ENCODE measurements around the gene ADARB1. TPM values are rescaled to one million over a fixed set of nuclear protein-coding genes. Genes with fewer than 3 reads are reported as not detected.

Gene ADARB1
- total and polyA plus RNA-seq, 8 donors, result 23.8 to 53.4 (median 30.2) TPM

GRCh38 chr21:45253633-45254459 is 179.5 kb downstream of the ADARB1 start:
- no peak overlapping the region for H3K27ac ChIP-seq
- no peaks in the 10 kb centered on the region for H3K36me3 ChIP-seq
- intact Hi-C loops (cut with DNase I), result no loop called here
- no peaks in the 10 kb centered on the region for H3K4me1 ChIP-seq
- H3K9me3 ChIP-seq, result no peaks in the 10 kb centered on the region
- no peak for TF ChIP-seq CTCF (IDR thresholded peaks at IDR 0.05)
- no peak overlapping the region for H3K4me3 ChIP-seq
- ATAC-seq, result no peak
- no peak for DNase-seq
- peaks cover 0 to 55% of the 10 kb centered on the region in 2 donors for H3K27me3 ChIP-seq

DNA sequence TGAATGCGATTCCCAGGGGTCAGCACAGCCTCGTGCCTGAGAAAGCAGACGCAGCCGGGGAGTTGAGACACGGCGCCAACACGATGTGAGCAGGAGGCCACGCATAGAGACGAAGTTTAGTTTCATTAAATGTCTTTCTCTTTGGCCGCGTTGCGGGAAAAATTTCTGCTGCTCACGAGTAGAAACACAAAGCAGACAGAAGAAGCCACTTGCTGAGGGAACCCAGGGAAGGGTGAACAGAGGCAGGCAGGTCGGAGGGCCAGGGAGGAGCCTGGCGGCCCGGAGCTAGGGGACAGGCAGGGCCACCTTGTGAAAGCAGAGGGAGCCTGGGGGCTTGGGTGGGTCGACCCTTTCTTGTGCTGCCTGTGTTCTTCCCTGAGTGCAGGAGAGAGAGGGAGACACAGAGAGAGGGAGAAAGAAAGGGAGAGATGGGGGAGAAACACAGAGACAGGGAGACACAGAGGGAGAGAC is 180.1 kb downstream of the ADARB1 start:
- Histone ChIP-seq H3K36me3 (no peaks in the 10 kb centered on the region), H3K9me3 (no peaks in the 10 kb centered on the region), H3K4me3 (no peak overlapping the region), H3K27ac (no peak overlapping the region), H3K27me3 (peaks cover 0 to 53% of the 10 kb centered on the region in 2 donors), H3K4me1 (no peaks in the 10 kb centered on the region)
- no peak for TF ChIP-seq CTCF (IDR thresholded peaks at IDR 0.05)
- DNase-seq, result no peak
- no peak for ATAC-seq
- intact Hi-C loops (cut with DNase I), result no loop called here

DNA sequence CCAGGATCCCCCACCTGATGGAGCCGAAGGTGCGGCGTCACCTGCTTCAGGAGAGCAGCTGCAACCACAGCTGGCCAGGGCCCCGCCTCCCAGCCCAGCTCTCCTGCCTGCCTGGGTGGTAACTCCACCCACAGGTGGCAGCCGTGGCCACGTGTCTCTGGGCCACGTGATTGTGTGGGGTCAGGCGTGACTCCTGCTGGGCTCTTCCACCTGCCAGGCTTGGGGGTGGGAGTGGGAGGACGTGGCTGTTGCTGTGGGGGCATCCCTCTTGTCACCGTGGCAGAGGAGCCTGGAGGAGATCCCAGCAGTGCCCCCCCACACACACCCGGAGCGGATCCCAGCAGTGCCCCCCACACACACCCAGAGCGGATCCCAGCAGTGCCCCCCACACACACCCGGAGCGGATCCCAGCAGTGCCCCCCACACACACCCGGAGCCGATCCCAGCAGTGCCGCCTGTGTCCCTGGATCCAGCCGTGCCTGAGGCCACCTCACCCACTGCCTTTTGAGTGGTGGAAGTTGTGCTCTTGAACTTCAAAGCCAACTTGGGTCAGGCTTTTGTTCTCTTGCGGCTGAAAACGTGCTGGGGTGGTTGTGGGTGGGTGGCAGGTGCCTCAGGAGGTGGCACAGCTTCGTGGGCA is 181.1 kb downstream of the ADARB1 start:
- ATAC-seq (no peak), DNase-seq (no peak)
- Histone ChIP-seq H3K36me3 (no peaks in the 10 kb centered on the region), H3K27ac (no peak overlapping the region), H3K9me3 (no peaks in the 10 kb centered on the region), H3K4me3 (no peak overlapping the region), H3K4me1 (no peaks in the 10 kb centered on the region), H3K27me3 (peaks cover 0 to 53% of the 10 kb centered on the region in 2 donors)
- no peak for TF ChIP-seq CTCF (IDR thresholded peaks at IDR 0.05)
- intact Hi-C loops (cut with DNase I), result no loop called here

DNA sequence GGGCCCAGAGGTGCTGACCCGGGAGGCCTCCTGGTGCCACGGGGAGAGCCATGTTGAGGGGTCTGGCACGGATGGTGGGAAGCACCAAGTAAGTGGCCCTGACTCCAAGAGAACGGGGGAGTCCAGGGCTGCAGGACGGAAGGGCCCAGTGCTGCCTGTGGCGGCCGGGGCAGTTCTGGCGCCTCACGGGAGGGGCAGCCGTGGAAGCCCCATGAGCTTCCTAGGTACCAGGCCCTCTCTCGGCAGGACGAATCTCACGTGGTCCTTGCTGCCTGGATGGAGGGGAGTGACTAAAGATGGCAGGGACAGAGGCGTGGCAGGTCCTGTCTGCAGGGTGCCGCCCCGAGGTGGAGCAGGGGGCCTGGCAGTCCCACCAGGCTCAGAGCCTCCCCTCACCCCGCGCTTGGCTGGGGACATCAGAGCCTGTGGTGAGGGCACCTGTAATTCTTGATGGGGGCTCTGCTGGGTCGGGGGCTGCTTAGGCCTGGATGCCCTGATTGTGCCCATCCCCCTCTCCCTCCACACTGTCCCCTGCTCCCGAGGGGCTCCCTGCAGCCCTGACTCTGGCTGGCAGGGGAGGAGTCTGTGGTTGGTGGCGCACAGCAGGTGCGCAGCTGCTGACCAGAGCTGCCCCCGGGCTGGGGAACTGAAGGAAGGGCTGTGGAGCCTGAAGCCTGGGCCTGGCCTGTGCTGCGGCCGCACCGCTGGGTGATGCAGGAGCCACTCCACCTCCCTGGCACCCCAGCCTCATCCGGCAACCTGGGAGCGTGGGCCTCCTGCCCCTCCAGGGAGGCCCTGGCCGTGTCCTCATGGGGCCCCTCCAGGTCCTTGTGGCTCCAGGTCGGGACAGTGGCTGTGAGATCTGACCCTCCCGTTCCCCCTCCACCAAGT is 181.9 kb downstream of the ADARB1 start:
- Histone ChIP-seq H3K4me1 (no peaks in the 10 kb centered on the region), H3K36me3 (no peaks in the 10 kb centered on the region), H3K27ac (no peak overlapping the region), H3K4me3 (no peak overlapping the region), H3K9me3 (no peaks in the 10 kb centered on the region), H3K27me3 (peaks cover 0 to 53% of the 10 kb centered on the region in 2 donors)
- ATAC-seq, result no peak
- intact Hi-C loops (cut with DNase I), result no loop called here
- no peak for TF ChIP-seq CTCF (IDR thresholded peaks at IDR 0.05)
- DNase-seq, result peak in 1 of 4 donors; percentile 58

Data from left lung (tissue), 10 donors.